WTC11 (cell line): Measurements from ENCODE around the gene CCSER1. TPM values are rescaled to one million over a fixed set of nuclear protein-coding genes. Genes with fewer than 3 reads are reported as not detected.

Experiments
- ATAC-seq: fragments of 200-7000 bp; cut with Tn5 transposase; 2 replicates; pipeline ENCODE4 v1.10.0; 2021; ENCODE audit warnings: mild to moderate bottlenecking, moderate library complexity
- CTCF ChIA-PET: fragments of 300-600 bp; sonication (Branson Sonifier 250); formaldehyde crosslinking; loops from one replicate; lab custom pipeline; 2021; ENCODE audit warnings: antibody characterized with exemption; lab: Charles Lee
- POLR2A ChIA-PET: fragments of 350-600 bp; sonication (Branson Sonifier 250); formaldehyde crosslinking; loops from one replicate; lab custom pipeline; 2021; ENCODE audit warnings: antibody characterized with exemption; lab: Charles Lee
- DNase-seq: peaks from one replicate; pipeline ENCODE4 v3.0.0; 2021; ENCODE audit warnings: low spot score
- H3K27ac Mint-ChIP-seq: 2 replicates; pipeline ENCODE4 v1.8.0; 2021; ENCODE audit warnings: mixed read lengths
- H3K27me3 Mint-ChIP-seq: 2 replicates; pipeline ENCODE4 v1.8.0; 2021; ENCODE audit warnings: low read depth, mild to moderate bottlenecking, moderate library complexity, mixed read lengths
- H3K36me3 Mint-ChIP-seq: 2 replicates; pipeline ENCODE4 v1.8.0; 2021; ENCODE audit warnings: mixed read lengths
- H3K4me1 Mint-ChIP-seq: 2 replicates; pipeline ENCODE4 v1.8.0; 2022; ENCODE audit warnings: mixed read lengths
- H3K4me3 Mint-ChIP-seq: 2 replicates; pipeline ENCODE4 v1.8.0; 2021; ENCODE audit warnings: mild to moderate bottlenecking, moderate library complexity, mixed read lengths
- H3K9me3 Mint-ChIP-seq: 2 replicates; pipeline ENCODE4 v1.8.0; 2021; ENCODE audit warnings: mixed read lengths
- FOXJ3 ChIP-seq: sonication (generic); formaldehyde crosslinking; IDR thresholded peaks from 2 replicates; pipeline ENCODE4 v1.9.0; 2021; ENCODE audit warnings: missing genetic modification reagents, mild to moderate bottlenecking, borderline replicate concordance
- FOXP1 ChIP-seq: sonication (generic); formaldehyde crosslinking; IDR thresholded peaks from 2 replicates; pipeline ENCODE4 v1.8.0; 2022; ENCODE audit warnings: missing genetic modification reagents, mild to moderate bottlenecking, moderate library complexity, borderline replicate concordance
- IRF2 ChIP-seq: sonication (generic); formaldehyde crosslinking; IDR thresholded peaks from 2 replicates; pipeline ENCODE4 v1.8.0; 2022; ENCODE audit warnings: low read depth, missing genetic modification reagents, borderline replicate concordance
- JAZF1 ChIP-seq: fragments of 250-450 bp; sonication (Bioruptor Pico); IDR thresholded peaks from 2 replicates; pipeline ENCODE4 v1.9.0; 2021; ENCODE audit warnings: moderate library complexity, mild to moderate bottlenecking, inconsistent platforms
- NFATC4 ChIP-seq: fragments of 250-450 bp; sonication (Bioruptor Pico); IDR thresholded peaks from 2 replicates; pipeline ENCODE4 v1.9.0; 2021; ENCODE audit warnings: mild to moderate bottlenecking
- NFE2L1 ChIP-seq: sonication (generic); formaldehyde crosslinking; IDR thresholded peaks from 2 replicates; pipeline ENCODE4 v1.8.1; 2023; ENCODE audit warnings: missing genetic modification reagents
- RELA ChIP-seq: sonication (generic); formaldehyde crosslinking; IDR thresholded peaks from 2 replicates; pipeline ENCODE4 v1.8.1; 2022; ENCODE audit warnings: missing genetic modification reagents, mild to moderate bottlenecking, borderline replicate concordance
- RORB ChIP-seq: fragments of 250-450 bp; sonication (Bioruptor Pico); IDR thresholded peaks from 2 replicates; pipeline ENCODE4 v1.9.0; 2021; ENCODE audit warnings: mild to moderate bottlenecking
- TP53 ChIP-seq: sonication (generic); formaldehyde crosslinking; IDR thresholded peaks from 2 replicates; pipeline ENCODE4 v1.8.1; 2023; ENCODE audit warnings: mild to moderate bottlenecking, missing genetic modification reagents
- ZNF317 ChIP-seq: sonication (generic); formaldehyde crosslinking; IDR thresholded peaks from 2 replicates; pipeline ENCODE4 v1.8.1; 2023; ENCODE audit warnings: low read depth, mild to moderate bottlenecking, moderate library complexity, missing genetic modification reagents, borderline replicate concordance
- total RNA-seq: library from RNA; stranded (reverse); gene quantifications from 3 replicates; pipeline ENCODE4 v1.2.3, GENCODE V29; 2021
- TF ChIP-seq, protein P1 (sequence below): sonication (generic); formaldehyde crosslinking; IDR thresholded peaks from 2 replicates; pipeline ENCODE4 v1.8.0; 2022; ENCODE audit warnings: missing genetic modification reagents
- TF ChIP-seq, protein P2 (sequence below): sonication (generic); formaldehyde crosslinking; IDR thresholded peaks from 2 replicates; pipeline ENCODE4 v1.8.1; 2022; ENCODE audit warnings: mild to moderate bottlenecking, moderate library complexity, missing genetic modification reagents
- TF ChIP-seq, protein P3 (sequence below): sonication (generic); formaldehyde crosslinking; IDR thresholded peaks from 2 replicates; pipeline ENCODE4 v1.8.1; 2022; ENCODE audit warnings: low read depth, missing genetic modification reagents, borderline replicate concordance
- TF ChIP-seq, protein P4 (sequence below): fragments of 200-600 bp; IDR thresholded peaks from 2 replicates; pipeline ENCODE4 v1.8.0; 2022; ENCODE audit warnings: antibody characterized with exemption
- TF ChIP-seq, protein P5 (sequence below): fragments of 250-450 bp; sonication (Bioruptor Pico); IDR thresholded peaks from 2 replicates; pipeline ENCODE4 v1.8.0; 2021; ENCODE audit warnings: mild to moderate bottlenecking
- TF ChIP-seq, protein P6 (sequence below): sonication (generic); formaldehyde crosslinking; IDR thresholded peaks from 2 replicates; pipeline ENCODE4 v1.8.1; 2022; ENCODE audit warnings: missing genetic modification reagents, borderline replicate concordance
- TF ChIP-seq, protein P7 (sequence below): sonication (generic); formaldehyde crosslinking; conservative IDR thresholded peaks from 2 replicates; pipeline ENCODE4 v1.8.1; 2022; ENCODE audit warnings: mild to moderate bottlenecking, missing genetic modification reagents
- TF ChIP-seq, protein P8 (sequence below): sonication (generic); formaldehyde crosslinking; IDR thresholded peaks from 2 replicates; pipeline ENCODE4 v1.8.0; 2022; ENCODE audit warnings: mild to moderate bottlenecking, missing genetic modification reagents
- TF ChIP-seq, protein P9 (sequence below): sonication (generic); formaldehyde crosslinking; IDR thresholded peaks from 2 replicates; pipeline ENCODE4 v1.8.0; 2022; ENCODE audit warnings: mild to moderate bottlenecking, missing genetic modification reagents
- TF ChIP-seq, protein P10 (sequence below): sonication (generic); formaldehyde crosslinking; IDR thresholded peaks from 2 replicates; pipeline ENCODE4 v1.8.1; 2023; ENCODE audit warnings: mild to moderate bottlenecking, moderate library complexity, missing genetic modification reagents

The CCSER1 gene
- total RNA-seq, 1 experiment from 2014 or later, result 0.87 TPM

DNA sequence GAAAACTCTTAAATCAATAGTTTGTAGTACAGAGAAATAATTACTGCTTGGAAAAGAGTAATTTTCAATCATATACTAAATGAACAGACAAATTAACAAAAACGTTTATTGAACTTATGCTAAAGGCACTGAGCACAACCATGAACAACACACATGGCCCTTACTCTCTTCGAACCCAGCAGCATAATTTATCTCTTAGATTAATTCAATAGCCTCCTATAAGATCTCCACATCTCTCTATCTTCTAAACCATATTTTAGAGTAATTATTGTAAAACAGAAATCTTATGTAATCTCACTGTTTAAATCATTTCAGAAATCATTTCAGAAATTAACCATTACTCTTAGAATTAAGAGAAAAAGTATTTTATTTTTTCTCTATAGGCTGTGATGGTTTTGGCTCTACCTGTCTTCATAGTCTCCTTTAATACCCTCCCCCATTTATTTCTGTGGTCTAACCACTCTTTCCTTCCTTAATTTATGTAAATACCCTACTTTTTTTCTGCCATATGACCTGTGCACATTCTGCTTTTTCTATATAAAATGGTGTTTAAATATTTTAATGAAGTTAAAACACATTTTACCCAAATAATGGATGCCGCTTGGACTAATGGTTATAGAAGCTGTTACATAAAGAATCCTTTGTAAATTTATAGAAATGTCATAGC lies 218.5 kb downstream of the CCSER1 start:
- TF ChIP-seq, protein P1, sequence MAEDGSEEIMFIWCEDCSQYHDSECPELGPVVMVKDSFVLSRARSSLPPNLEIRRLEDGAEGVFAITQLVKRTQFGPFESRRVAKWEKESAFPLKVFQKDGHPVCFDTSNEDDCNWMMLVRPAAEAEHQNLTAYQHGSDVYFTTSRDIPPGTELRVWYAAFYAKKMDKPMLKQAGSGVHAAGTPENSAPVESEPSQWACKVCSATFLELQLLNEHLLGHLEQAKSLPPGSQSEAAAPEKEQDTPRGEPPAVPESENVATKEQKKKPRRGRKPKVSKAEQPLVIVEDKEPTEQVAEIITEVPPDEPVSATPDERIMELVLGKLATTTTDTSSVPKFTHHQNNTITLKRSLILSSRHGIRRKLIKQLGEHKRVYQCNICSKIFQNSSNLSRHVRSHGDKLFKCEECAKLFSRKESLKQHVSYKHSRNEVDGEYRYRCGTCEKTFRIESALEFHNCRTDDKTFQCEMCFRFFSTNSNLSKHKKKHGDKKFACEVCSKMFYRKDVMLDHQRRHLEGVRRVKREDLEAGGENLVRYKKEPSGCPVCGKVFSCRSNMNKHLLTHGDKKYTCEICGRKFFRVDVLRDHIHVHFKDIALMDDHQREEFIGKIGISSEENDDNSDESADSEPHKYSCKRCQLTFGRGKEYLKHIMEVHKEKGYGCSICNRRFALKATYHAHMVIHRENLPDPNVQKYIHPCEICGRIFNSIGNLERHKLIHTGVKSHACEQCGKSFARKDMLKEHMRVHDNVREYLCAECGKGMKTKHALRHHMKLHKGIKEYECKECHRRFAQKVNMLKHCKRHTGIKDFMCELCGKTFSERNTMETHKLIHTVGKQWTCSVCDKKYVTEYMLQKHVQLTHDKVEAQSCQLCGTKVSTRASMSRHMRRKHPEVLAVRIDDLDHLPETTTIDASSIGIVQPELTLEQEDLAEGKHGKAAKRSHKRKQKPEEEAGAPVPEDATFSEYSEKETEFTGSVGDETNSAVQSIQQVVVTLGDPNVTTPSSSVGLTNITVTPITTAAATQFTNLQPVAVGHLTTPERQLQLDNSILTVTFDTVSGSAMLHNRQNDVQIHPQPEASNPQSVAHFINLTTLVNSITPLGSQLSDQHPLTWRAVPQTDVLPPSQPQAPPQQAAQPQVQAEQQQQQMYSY (CRISPR knock-in tag), result no peak
- TF ChIP-seq RORB (CRISPR knock-in tag) (no peak), FOXP1 (CRISPR knock-in tag) (no peak), NFE2L1 (CRISPR knock-in tag) (no peak), FOXJ3 (CRISPR knock-in tag) (no peak), TP53 (CRISPR knock-in tag) (no peak), RELA (CRISPR knock-in tag) (no peak), ZNF317 (CRISPR knock-in tag) (no peak), NFATC4 (CRISPR knock-in tag) (no peak), JAZF1 (CRISPR knock-in tag) (no peak), IRF2 (CRISPR knock-in tag) (no peak)
- TF ChIP-seq, protein P2, sequence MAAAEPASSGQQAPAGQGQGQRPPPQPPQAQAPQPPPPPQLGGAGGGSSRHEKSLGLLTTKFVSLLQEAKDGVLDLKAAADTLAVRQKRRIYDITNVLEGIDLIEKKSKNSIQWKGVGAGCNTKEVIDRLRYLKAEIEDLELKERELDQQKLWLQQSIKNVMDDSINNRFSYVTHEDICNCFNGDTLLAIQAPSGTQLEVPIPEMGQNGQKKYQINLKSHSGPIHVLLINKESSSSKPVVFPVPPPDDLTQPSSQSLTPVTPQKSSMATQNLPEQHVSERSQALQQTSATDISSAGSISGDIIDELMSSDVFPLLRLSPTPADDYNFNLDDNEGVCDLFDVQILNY, result no peak
- TF ChIP-seq, protein P3, sequence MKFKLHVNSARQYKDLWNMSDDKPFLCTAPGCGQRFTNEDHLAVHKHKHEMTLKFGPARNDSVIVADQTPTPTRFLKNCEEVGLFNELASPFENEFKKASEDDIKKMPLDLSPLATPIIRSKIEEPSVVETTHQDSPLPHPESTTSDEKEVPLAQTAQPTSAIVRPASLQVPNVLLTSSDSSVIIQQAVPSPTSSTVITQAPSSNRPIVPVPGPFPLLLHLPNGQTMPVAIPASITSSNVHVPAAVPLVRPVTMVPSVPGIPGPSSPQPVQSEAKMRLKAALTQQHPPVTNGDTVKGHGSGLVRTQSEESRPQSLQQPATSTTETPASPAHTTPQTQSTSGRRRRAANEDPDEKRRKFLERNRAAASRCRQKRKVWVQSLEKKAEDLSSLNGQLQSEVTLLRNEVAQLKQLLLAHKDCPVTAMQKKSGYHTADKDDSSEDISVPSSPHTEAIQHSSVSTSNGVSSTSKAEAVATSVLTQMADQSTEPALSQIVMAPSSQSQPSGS (CRISPR knock-in tag), result no peak
- TF ChIP-seq, protein P4, sequence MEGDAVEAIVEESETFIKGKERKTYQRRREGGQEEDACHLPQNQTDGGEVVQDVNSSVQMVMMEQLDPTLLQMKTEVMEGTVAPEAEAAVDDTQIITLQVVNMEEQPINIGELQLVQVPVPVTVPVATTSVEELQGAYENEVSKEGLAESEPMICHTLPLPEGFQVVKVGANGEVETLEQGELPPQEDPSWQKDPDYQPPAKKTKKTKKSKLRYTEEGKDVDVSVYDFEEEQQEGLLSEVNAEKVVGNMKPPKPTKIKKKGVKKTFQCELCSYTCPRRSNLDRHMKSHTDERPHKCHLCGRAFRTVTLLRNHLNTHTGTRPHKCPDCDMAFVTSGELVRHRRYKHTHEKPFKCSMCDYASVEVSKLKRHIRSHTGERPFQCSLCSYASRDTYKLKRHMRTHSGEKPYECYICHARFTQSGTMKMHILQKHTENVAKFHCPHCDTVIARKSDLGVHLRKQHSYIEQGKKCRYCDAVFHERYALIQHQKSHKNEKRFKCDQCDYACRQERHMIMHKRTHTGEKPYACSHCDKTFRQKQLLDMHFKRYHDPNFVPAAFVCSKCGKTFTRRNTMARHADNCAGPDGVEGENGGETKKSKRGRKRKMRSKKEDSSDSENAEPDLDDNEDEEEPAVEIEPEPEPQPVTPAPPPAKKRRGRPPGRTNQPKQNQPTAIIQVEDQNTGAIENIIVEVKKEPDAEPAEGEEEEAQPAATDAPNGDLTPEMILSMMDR, result no peak
- TF ChIP-seq, protein P5, sequence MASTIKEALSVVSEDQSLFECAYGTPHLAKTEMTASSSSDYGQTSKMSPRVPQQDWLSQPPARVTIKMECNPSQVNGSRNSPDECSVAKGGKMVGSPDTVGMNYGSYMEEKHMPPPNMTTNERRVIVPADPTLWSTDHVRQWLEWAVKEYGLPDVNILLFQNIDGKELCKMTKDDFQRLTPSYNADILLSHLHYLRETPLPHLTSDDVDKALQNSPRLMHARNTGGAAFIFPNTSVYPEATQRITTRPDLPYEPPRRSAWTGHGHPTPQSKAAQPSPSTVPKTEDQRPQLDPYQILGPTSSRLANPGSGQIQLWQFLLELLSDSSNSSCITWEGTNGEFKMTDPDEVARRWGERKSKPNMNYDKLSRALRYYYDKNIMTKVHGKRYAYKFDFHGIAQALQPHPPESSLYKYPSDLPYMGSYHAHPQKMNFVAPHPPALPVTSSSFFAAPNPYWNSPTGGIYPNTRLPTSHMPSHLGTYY (CRISPR knock-in tag), result no peak
- TF ChIP-seq, protein P6, sequence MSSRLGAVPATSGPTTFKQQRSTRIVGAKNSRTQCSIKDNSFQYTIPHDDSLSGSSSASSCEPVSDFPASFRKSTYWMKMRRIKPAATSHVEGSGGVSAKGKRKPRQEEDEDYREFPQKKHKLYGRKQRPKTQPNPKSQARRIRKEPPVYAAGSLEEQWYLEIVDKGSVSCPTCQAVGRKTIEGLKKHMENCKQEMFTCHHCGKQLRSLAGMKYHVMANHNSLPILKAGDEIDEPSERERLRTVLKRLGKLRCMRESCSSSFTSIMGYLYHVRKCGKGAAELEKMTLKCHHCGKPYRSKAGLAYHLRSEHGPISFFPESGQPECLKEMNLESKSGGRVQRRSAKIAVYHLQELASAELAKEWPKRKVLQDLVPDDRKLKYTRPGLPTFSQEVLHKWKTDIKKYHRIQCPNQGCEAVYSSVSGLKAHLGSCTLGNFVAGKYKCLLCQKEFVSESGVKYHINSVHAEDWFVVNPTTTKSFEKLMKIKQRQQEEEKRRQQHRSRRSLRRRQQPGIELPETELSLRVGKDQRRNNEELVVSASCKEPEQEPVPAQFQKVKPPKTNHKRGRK, result no peak
- TF ChIP-seq, protein P7, sequence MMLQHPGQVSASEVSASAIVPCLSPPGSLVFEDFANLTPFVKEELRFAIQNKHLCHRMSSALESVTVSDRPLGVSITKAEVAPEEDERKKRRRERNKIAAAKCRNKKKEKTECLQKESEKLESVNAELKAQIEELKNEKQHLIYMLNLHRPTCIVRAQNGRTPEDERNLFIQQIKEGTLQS (CRISPR knock-in tag), result no peak
- TF ChIP-seq, protein P8, sequence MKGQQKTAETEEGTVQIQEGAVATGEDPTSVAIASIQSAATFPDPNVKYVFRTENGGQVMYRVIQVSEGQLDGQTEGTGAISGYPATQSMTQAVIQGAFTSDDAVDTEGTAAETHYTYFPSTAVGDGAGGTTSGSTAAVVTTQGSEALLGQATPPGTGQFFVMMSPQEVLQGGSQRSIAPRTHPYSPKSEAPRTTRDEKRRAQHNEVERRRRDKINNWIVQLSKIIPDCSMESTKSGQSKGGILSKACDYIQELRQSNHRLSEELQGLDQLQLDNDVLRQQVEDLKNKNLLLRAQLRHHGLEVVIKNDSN (CRISPR knock-in tag), result no peak
- TF ChIP-seq, protein P9, sequence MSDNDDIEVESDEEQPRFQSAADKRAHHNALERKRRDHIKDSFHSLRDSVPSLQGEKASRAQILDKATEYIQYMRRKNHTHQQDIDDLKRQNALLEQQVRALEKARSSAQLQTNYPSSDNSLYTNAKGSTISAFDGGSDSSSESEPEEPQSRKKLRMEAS (CRISPR knock-in tag), result no peak
- TF ChIP-seq, protein P10, sequence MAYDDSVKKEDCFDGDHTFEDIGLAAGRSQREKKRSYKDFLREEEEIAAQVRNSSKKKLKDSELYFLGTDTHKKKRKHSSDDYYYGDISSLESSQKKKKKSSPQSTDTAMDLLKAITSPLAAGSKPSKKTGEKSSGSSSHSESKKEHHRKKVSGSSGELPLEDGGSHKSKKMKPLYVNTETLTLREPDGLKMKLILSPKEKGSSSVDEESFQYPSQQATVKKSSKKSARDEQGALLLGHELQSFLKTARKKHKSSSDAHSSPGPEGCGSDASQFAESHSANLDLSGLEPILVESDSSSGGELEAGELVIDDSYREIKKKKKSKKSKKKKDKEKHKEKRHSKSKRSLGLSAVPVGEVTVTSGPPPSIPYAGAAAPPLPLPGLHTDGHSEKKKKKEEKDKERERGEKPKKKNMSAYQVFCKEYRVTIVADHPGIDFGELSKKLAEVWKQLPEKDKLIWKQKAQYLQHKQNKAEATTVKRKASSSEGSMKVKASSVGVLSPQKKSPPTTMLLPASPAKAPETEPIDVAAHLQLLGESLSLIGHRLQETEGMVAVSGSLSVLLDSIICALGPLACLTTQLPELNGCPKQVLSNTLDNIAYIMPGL (CRISPR knock-in tag), result no peak
- H3K4me3 Mint-ChIP-seq, result no peak overlapping the region
- no peaks in the 10 kb centered on the region for H3K27me3 Mint-ChIP-seq
- CTCF ChIA-PET, result no interaction called here
- no peak overlapping the region for H3K27ac Mint-ChIP-seq
- POLR2A ChIA-PET, result no interaction called here
- ATAC-seq (no peak), DNase-seq (no peak)
- no peaks in the 10 kb centered on the region for H3K36me3 Mint-ChIP-seq
- no peaks in the 10 kb centered on the region for H3K4me1 Mint-ChIP-seq
- H3K9me3 Mint-ChIP-seq, result peaks cover 5% of the 10 kb centered on the region
